Activated CD8-positive, alpha-beta memory T cell treated with anti-CD3 and anti-CD28 coated beads for 24 hours (primary cell): ENCODE data around the gene RAB22A.

ENCODE experiments used
- DNase-seq: peaks from one replicate; pipeline ENCODE4 v3.0.0-alpha.2; 2020

RAB22A gene

DNA sequence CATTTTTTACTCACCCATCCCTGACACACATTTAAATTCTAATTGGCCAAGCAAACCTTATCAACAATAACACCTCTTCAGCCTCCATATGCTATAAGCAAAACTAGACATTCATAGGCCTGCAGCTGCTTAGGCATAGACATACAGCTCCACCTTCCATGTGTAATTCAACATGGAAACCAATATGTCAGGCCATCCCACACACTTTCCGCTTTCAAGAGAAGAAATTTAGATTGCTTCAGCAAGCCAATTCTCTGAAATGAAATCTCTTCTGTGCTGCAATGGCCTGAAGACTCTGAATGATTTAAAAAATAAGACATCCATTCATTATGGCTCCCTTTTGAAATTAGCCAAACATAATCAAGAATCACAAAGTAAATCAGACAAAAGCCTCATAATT, 4.5 kb upstream of the RAB22A start:
- no peak for DNase-seq

GRCh38 chr20:58306421-58307261, 2.9 kb upstream of the RAB22A start:
- DNase-seq = peak; percentile 80

- no peak for DNase-seq
These were observed 2.2 kb upstream of the RAB22A start for GRCh38 chr20:58307270-58307669.

- no peak for DNase-seq
These were observed 1.2 kb upstream of the RAB22A start for GRCh38 chr20:58308290-58308679.

DNA sequence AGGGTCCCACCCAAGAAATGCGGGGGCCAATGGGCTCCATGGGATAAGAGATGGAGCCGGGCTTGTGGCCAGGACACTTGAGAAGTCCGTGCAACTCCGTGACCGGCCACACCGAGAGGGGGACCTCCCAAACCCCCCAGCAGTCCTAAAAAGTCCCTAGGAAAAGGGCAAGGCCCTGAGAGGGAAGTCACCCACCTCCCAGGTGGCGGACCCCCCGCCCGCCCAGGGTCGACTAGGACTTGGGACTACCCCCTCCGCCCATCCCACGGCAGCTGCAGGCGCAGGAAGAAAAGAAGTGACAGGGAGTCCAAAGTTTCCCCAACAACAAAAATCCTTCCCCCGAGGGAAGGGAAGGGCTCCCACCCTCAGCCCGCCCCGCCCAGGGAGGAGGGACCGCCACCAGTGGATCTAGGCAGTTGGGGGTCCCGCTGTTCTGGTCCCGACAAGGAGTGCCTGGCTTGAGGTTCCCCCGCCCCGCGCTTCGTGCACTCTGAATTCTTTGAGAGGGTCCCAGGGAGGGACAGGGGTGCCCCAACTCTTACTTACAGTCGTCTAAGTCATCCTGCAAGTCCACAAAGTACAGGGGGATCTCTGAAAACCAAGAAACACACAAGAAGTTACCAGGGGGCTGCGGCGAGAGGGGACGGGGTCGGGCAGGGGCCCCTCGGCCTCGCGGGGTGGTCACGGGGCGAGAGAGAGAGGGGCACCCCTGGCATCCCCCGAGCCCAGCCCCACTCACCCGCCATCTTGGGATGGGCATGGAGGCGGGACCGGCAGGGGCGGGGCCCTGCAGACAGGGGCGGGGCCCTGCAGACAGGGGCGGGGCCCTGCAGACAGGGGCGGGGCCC, 611 bp upstream of the RAB22A start:
- DNase-seq = peak; percentile 83

DNA sequence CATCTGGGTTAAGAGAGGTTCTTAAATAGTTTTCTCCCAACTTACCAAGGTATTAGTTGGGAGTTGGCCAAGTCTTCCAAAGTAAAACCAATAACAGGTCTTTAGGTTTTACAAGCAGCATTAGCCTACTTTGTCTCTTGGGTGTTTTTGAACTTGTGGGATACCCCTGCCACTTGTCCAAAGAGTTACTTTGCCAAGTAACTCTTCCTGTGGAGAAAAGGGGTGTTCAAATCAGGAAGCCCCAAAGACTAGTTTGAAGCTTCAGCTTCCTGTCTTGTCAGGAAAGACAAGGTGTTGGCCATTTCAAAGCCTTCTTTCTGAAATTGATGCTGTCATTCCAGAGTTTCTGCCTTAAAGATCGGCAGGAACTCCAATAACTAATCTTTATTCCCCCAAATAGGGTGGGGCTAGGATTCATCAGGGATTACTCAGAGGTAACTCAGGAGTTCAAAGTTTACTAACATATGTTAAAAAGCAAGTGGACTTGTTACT, 822 bp downstream of the RAB22A start:
- no peak for DNase-seq

- DNase-seq = no peak
These were observed 3.3 kb downstream of the RAB22A start for GRCh38 chr20:58312836-58313235.

- DNase-seq = no peak
These were observed 3.9 kb downstream of the RAB22A start for GRCh38 chr20:58313396-58313795.

- no peak for DNase-seq
These were observed 11.7 kb downstream of the RAB22A start for GRCh38 chr20:58321205-58321604.

- no peak for DNase-seq
These were observed 12.6 kb downstream of the RAB22A start for GRCh38 chr20:58322083-58322482.

- no peak for DNase-seq
These were observed 16.4 kb downstream of the RAB22A start for GRCh38 chr20:58325912-58326311.

DNA sequence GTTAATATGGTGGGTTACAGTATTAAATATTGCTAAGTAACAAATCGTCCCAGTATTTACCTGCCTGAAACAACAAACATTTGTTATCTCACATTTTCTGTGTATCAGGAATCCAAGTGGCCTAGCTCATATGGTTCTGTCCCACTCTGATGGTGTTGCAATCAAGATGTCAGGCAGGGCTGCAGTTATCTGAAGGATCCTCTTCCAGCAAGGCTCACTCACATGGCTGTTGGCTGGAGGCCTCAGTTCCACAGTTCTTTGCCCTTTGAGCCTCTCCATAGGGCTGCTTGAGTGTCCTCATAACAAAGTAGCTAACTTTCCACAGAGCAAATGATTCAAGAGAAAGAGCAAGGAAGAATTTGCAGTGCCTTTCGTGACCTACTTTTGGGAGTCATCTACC, 17.7 kb downstream of the RAB22A start:
- DNase-seq = no peak

- DNase-seq = no peak
These were observed 19.3 kb downstream of the RAB22A start for GRCh38 chr20:58328836-58329235.

- no peak for DNase-seq
These were observed 20.2 kb downstream of the RAB22A start for GRCh38 chr20:58329711-58330110.

DNA sequence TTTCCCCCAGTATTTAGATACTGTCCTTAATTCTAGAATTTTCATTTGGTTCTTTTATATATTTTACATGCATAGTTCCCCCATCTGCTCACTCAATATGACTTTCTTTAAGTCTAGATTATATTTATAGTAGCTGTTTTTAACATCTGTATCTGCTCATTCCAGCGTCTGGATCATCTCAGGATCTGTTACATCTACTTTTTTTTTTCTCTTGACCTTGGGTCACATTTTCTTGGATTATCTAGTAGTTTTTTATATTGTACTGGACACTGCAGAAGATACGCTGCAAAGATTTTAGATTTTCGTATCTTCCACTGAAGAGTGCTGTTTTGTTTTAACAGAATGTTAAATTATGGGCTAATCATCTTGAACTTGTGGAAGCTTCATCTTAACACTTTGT, 20.7 kb downstream of the RAB22A start:
- DNase-seq = no peak

GRCh38 chr20:58330687-58331086, 21.2 kb downstream of the RAB22A start:
- no peak for DNase-seq

- DNase-seq = no peak
These were observed 22.5 kb downstream of the RAB22A start for GRCh38 chr20:58331961-58332551.

- DNase-seq = no peak
These were observed 30.2 kb downstream of the RAB22A start for GRCh38 chr20:58339741-58340140.

- no peak for DNase-seq
These were observed 30.6 kb downstream of the RAB22A start for GRCh38 chr20:58340151-58340550.

DNA sequence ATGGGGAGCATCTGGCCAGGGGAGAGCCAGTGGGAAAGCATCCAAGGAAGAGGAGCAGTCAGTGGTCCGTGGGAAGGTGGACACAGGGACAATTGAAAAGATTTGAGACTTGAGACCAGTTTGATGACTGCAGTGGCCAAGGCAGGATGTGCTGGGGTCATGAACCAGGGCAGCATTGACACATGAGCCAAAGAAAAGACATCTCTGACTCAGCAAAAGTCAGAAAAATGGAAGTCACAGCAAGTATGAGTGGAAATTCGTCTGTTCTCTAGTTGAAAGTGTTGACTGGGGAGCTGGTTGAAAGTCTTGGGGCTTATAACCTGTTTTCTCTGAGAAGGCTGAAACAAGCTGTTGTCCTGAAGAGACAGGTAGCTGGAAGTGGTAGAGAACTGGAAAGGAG, 31.3 kb downstream of the RAB22A start:
- no peak for DNase-seq

DNA sequence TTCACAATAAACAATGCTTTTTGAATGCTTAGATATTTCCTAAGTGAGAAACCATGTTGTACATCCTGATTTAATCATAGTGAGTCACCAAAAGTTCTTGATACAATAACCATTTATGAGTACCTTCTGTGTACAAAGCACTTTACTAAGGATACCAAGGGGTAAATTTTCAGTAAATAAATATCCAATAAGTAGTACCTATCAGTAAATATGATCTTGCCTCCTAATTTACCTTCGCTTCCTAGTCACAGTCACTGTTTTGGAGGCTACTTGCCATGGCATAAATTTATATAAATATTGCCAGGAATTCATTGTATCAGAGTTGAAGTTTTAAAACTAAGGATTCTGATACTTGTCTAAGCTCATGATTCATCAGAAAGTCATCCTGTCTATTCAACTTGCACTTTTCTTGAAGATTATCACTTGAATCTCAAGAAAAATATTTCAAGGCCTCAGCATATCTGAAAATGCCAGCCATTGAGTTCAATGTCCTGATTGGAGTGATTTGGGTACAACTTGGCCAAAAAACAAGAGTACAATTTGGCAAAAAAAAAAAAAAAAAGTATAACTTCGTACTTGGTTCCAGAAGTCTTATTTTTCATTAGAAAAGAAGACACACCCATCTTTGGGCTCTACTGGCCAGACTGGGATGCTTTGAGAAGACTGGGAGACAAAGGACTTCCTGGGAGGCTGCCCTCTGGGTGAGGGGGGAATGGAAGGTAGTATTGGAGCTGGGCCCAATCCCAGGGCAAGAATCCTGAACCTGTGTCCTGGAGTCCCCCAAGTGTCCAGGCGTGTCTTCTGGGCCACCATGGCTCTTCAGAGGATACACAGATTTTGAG, 32.8 kb downstream of the RAB22A start:
- no peak for DNase-seq

DNA sequence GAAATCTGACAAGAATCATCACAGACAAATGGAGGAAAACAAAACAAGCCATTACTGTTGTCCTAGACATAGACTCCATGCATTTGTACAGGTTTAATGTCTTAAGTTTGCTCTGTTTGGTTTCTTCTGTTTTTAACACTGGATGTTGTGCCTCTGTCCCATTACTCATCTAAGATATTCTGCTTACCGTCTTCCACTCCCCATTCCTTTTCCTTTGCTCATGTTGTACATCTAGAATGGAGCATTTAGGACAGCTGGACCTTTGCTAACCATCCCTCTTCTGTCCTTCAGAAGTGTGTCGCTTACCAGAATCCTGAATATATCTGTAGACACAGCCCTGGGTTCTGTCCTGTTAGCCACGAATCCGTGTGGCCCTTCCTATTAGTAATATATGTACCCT, 35.2 kb downstream of the RAB22A start:
- DNase-seq = no peak

DNA sequence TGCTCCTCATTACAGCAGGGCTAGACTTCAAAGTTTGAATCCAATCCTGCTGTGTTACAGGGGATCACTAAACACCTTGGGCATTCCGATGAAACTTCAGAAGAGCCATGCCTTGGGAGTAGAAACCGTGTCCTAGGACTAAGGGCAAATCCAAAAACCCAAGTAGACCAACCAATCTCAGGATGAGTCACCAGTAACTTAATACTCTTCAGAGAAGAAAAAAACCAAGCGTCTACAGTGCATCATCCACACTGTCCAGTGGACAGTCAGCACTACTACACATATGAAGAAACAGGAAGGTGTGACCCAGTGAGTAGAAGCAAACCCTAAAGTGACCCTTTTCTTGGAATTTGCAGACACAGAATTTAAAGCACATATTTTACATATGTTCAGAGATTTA, 40.1 kb downstream of the RAB22A start:
- DNase-seq = no peak
